Peyer's patch (tissue), 4 donors: ENCODE measurements around the gene TRIM63. TPM values are rescaled to one million over a fixed set of nuclear protein-coding genes. Genes with fewer than 3 reads are reported as not detected.

Experiments
- DNase-seq, 3 donors: peaks; one replicate each; pipeline ENCODE4 v3.0.0-alpha.2; 2017 to 2019
- H3K27ac ChIP-seq, 4 donors: fragments of 200-600 bp; sonication (generic); one replicate each; pipeline ENCODE4 v1.5.1; 2016 to 2019
- H3K27me3 ChIP-seq, 2 donors: fragments of 200-600 bp; sonication (generic); one replicate each; pipeline ENCODE4 v1.5.1; 2019
- H3K36me3 ChIP-seq, 3 donors: fragments of 200-600 bp; sonication (generic); one replicate each; pipeline ENCODE4 v1.5.1; 2016 to 2019
- H3K4me1 ChIP-seq, 4 donors: fragments of 200-600 bp; sonication (generic); one replicate each; pipeline ENCODE4 v1.5.1; 2016 to 2019
- H3K4me3 ChIP-seq, 4 donors: fragments of 200-600 bp; sonication (generic); 1 replicate in 3 of 4; 2 replicates in 1 of 4; pipeline ENCODE4 v1.5.1; 2016 to 2019; ENCODE audit warnings: mild to moderate bottlenecking in 1 of 4
- H3K9me3 ChIP-seq, 4 donors: fragments of 200-600 bp; sonication (generic); one replicate each; pipeline ENCODE4 v1.5.1; 2016 to 2019; ENCODE audit warnings: mild to moderate bottlenecking in 1 of 4
- CTCF ChIP-seq, 6 experiments: fragments of 450-650 bp in 4 of 6; fragments of 200-600 bp in 2 of 6; sonication (generic) in 1 of 6; IDR thresholded peaks; one replicate each; pipeline ENCODE4 v1.5.1; 2017 to 2019; ENCODE audit warnings: antibody characterized with exemption in 6 of 6, mild to moderate bottlenecking in 3 of 6, moderate library complexity in 1 of 6
- POLR2A ChIP-seq, 2 donors: fragments of 450-650 bp; IDR thresholded peaks; one replicate each; pipeline ENCODE4 v1.5.1; 2017; ENCODE audit warnings: antibody characterized with exemption in 2 of 2, mild to moderate bottlenecking in 2 of 2, moderate library complexity in 2 of 2
- total RNA-seq, 4 donors: library from RNA; depleted of rRNA; stranded (reverse); fragments of >200 nt; gene quantifications; one replicate each; pipeline ENCODE4 v1.1.0, GENCODE V29; 2016

The TRIM63 gene
- total RNA-seq, 4 donors from 2014 or later: 0.53 to 0.95 TPM; not detected in 2

GRCh38 chr1:26045722-26046245 lies 21.6 kb downstream of the TRIM63 start, which contains the start of gene SLC30A2:
Gene SLC30A2 (minus strand): TSS chr1:26046118. CDS start chr1:26045896, 222 bp downstream.
- Histone ChIP-seq H3K27ac (no peak within 1 kb of the TSS), H3K4me3 (peak within 1 kb of the TSS in 2 of 4 donors; percentile 40 to 44), H3K9me3 (no peaks in the 10 kb centered on the region), H3K27me3 (peaks cover 0 to 16% of the 10 kb centered on the region in 2 donors), H3K4me1 (peaks cover 0 to 30% (median 6%) of the 10 kb centered on the region in 4 donors), H3K36me3 (no peaks in the 10 kb centered on the region)
- no peak for TF ChIP-seq POLR2A (IDR thresholded peaks at IDR 0.05)
- TF ChIP-seq CTCF (IDR thresholded peaks at IDR 0.05): no peak
- no peak for DNase-seq

- peak overlapping the region in 2 of 4 donors; percentile 40 to 44 for H3K4me3 ChIP-seq
- TF ChIP-seq POLR2A (IDR thresholded peaks at IDR 0.05) (no peak), CTCF (IDR thresholded peaks at IDR 0.05) (no peak)
- no peaks in the 10 kb centered on the region for H3K9me3 ChIP-seq
- H3K27me3 ChIP-seq: peaks cover 0 to 16% of the 10 kb centered on the region in 2 donors
- H3K36me3 ChIP-seq: no peaks in the 10 kb centered on the region
- no peak overlapping the region for H3K27ac ChIP-seq
- peak in 1 of 3 donors; percentile 58 for DNase-seq
- H3K4me1 ChIP-seq: peaks cover 0 to 28% (median 6%) of the 10 kb centered on the region in 4 donors
Observed at GRCh38 chr1:26044971-26045721, 22.3 kb downstream of the TRIM63 start.

GRCh38 chr1:26044414-26044813 lies 23.0 kb downstream of the TRIM63 start:
- no peak for DNase-seq
- H3K4me3 ChIP-seq: no peak overlapping the region
- no peaks in the 10 kb centered on the region for H3K36me3 ChIP-seq
- no peak for TF ChIP-seq CTCF (IDR thresholded peaks at IDR 0.05)
- no peak for TF ChIP-seq POLR2A (IDR thresholded peaks at IDR 0.05)
- peaks cover 0 to 16% of the 10 kb centered on the region in 2 donors for H3K27me3 ChIP-seq
- peaks cover 0 to 21% (median 6%) of the 10 kb centered on the region in 4 donors for H3K4me1 ChIP-seq
- no peaks in the 10 kb centered on the region for H3K9me3 ChIP-seq
- no peak overlapping the region for H3K27ac ChIP-seq

- H3K4me3 ChIP-seq: no peak overlapping the region
- H3K4me1 ChIP-seq: peaks cover 0 to 16% (median 6%) of the 10 kb centered on the region in 4 donors
- no peaks in the 10 kb centered on the region for H3K36me3 ChIP-seq
- TF ChIP-seq POLR2A (IDR thresholded peaks at IDR 0.05) (no peak), CTCF (IDR thresholded peaks at IDR 0.05) (no peak)
- no peaks in the 10 kb centered on the region for H3K9me3 ChIP-seq
- H3K27ac ChIP-seq: no peak overlapping the region
- H3K27me3 ChIP-seq: peaks cover 0 to 16% of the 10 kb centered on the region in 2 donors
- DNase-seq: no peak
Observed at GRCh38 chr1:26043765-26044164, 23.7 kb downstream of the TRIM63 start.

- no peak for TF ChIP-seq POLR2A (IDR thresholded peaks at IDR 0.05)
- no peak for TF ChIP-seq CTCF (IDR thresholded peaks at IDR 0.05)
- Histone ChIP-seq H3K4me1 (peaks cover 0 to 16% (median 6%) of the 10 kb centered on the region in 4 donors), H3K36me3 (no peaks in the 10 kb centered on the region), H3K4me3 (no peak overlapping the region), H3K27ac (no peak overlapping the region), H3K9me3 (no peaks in the 10 kb centered on the region), H3K27me3 (peaks cover 0 to 16% of the 10 kb centered on the region in 2 donors)
- no peak for DNase-seq
Observed at GRCh38 chr1:26041978-26042377, 25.5 kb downstream of the TRIM63 start.
